Liver (tissue), 9 donors: Measurements from ENCODE around the gene TMEM254. TPM values are rescaled to one million over a fixed set of nuclear protein-coding genes. Genes with fewer than 3 reads are reported as not detected.
"Not testable (repeated sequence)": the region's sequence is repeated elsewhere in the genome, so short reads cannot be mapped to it uniquely, and the experiment has no call there.

Experiments used
- DNase-seq: peaks from one replicate; pipeline ENCODE4 v3.0.0-alpha.2; 2017; ENCODE audit warnings: low spot score
- H3K27ac ChIP-seq, 2 donors: one replicate each; pipeline ENCODE4 v1.7.0; 2013; ENCODE audit warnings: inconsistent platforms in 2 of 2, low read length in 2 of 2, control low read depth in 1 of 2, low read depth in 1 of 2, mild to moderate bottlenecking in 1 of 2
- H3K27me3 ChIP-seq, 4 donors: one replicate each; pipeline versions ENCODE4 v1.6.1 to v1.7.0; 2013; ENCODE audit warnings: low read length in 3 of 4, inconsistent platforms in 1 of 4, mild to moderate bottlenecking in 1 of 4, moderate library complexity in 1 of 4; ENCODE audit not compliant: control insufficient read depth in 4 of 4, insufficient read depth in 4 of 4
- H3K36me3 ChIP-seq, 4 donors: one replicate each; pipeline versions ENCODE4 v1.6.1 to v1.7.0; 2013; ENCODE audit warnings: low read length in 3 of 4, mild to moderate bottlenecking in 3 of 4, low read depth in 1 of 4, moderate library complexity in 1 of 4; ENCODE audit not compliant: control insufficient read depth in 4 of 4, insufficient read depth in 3 of 4
- H3K4me1 ChIP-seq, 4 donors: one replicate each; pipeline versions ENCODE4 v1.6.1 to v1.7.0; 2013; ENCODE audit warnings: low read length in 3 of 4, mild to moderate bottlenecking in 3 of 4, moderate library complexity in 1 of 4; ENCODE audit not compliant: control insufficient read depth in 4 of 4, insufficient read depth in 4 of 4
- H3K4me3 ChIP-seq, 3 donors: one replicate each; pipeline versions ENCODE4 v1.6.1 to v1.7.0; 2013; ENCODE audit warnings: low read length in 3 of 3, control low read depth in 1 of 3, low read depth in 1 of 3, mild to moderate bottlenecking in 1 of 3
- H3K9ac ChIP-seq, 2 donors: one replicate each; pipeline ENCODE4 v1.7.0; 2013; ENCODE audit warnings: low read length in 2 of 2, mild to moderate bottlenecking in 2 of 2, moderate library complexity in 2 of 2, control low read depth in 1 of 2, low read depth in 1 of 2
- H3K9me3 ChIP-seq, 4 donors: one replicate each; pipeline versions ENCODE4 v1.6.1 to v1.7.0; 2013; ENCODE audit warnings: low read length in 3 of 4; ENCODE audit not compliant: control insufficient read depth in 4 of 4
- ATF3 ChIP-seq: IDR thresholded peaks from 2 replicates; pipeline ENCODE4 v1.6.1; 2016; ENCODE audit warnings: antibody characterized with exemption
- CTCF ChIP-seq: fragments of 150-350 bp; IDR thresholded peaks from 2 replicates; pipeline ENCODE4 v1.5.1; 2017; ENCODE audit warnings: improper control_type of control experiment, low read depth, low read length; ENCODE audit not compliant: missing input control
- FOXA1 ChIP-seq: IDR thresholded peaks from 2 replicates; pipeline ENCODE4 v1.6.1; 2016; ENCODE audit warnings: antibody characterized with exemption
- FOXA2 ChIP-seq: IDR thresholded peaks from 2 replicates; pipeline ENCODE4 v1.6.1; 2016; ENCODE audit warnings: antibody characterized with exemption
- GABPA ChIP-seq, 2 donors: IDR thresholded peaks in 1 of 2; conservative IDR thresholded peaks in 1 of 2; 2 replicates each; pipeline ENCODE4 v1.6.1; 2016; ENCODE audit warnings: antibody characterized with exemption in 2 of 2, mild to moderate bottlenecking in 1 of 2, moderate library complexity in 1 of 2
- HNF4A ChIP-seq, 2 donors: conservative IDR thresholded peaks; 2 replicates each; pipeline ENCODE4 v1.6.1; 2016; ENCODE audit warnings: antibody characterized with exemption in 2 of 2, mild to moderate bottlenecking in 2 of 2
- HNF4G ChIP-seq: IDR thresholded peaks from 2 replicates; pipeline ENCODE4 v1.6.1; 2016; ENCODE audit warnings: antibody characterized with exemption
- JUND ChIP-seq, 2 donors: IDR thresholded peaks; 2 replicates each; pipeline ENCODE4 v1.6.1; 2016; ENCODE audit warnings: antibody characterized with exemption in 2 of 2
- MAX ChIP-seq: IDR thresholded peaks from 2 replicates; pipeline ENCODE4 v1.6.1; 2016; ENCODE audit warnings: antibody characterized with exemption
- NR2F2 ChIP-seq: IDR thresholded peaks from 2 replicates; pipeline ENCODE4 v1.6.1; 2016; ENCODE audit warnings: antibody characterized with exemption
- RAD21 ChIP-seq, 2 donors: IDR thresholded peaks; 2 replicates each; pipeline ENCODE4 v1.6.1; 2016; ENCODE audit warnings: antibody characterized with exemption in 2 of 2, mild to moderate bottlenecking in 2 of 2
- REST ChIP-seq: IDR thresholded peaks from 2 replicates; pipeline ENCODE4 v1.6.1; 2016; ENCODE audit warnings: antibody characterized with exemption, mild to moderate bottlenecking
- RXRA ChIP-seq, 2 donors: IDR thresholded peaks; 2 replicates each; pipeline ENCODE4 v1.6.1; 2017 to 2018; ENCODE audit warnings: antibody characterized with exemption in 2 of 2, mild to moderate bottlenecking in 1 of 2
- TAF1 ChIP-seq: conservative IDR thresholded peaks from 2 replicates; pipeline ENCODE4 v1.6.1; 2016; ENCODE audit warnings: antibody characterized with exemption, mild to moderate bottlenecking
- YY1 ChIP-seq: IDR thresholded peaks from 2 replicates; pipeline ENCODE4 v1.6.1; 2016; ENCODE audit warnings: antibody characterized with exemption, mild to moderate bottlenecking
- WGBS: extraction: QIAGEN DNeasy Blood & Tissue Kit; methylation state at CpG from one replicate; pipeline ENCODE4 v1.1.7; 2013; 5-methylcytosine and 5-hydroxymethylcytosine counted together
- polyA plus RNA-seq, 2 donors: library from polyadenylated mRNA; stranded (reverse) in 1 of 2; unstranded in 1 of 2; fragments of 200-250 nt in 1 of 2; fragments of >200 nt in 1 of 2; fragmentation: Nextera tagmentation in 1 of 2; extraction: Ambion mirVana in 1 of 2; gene quantifications; one replicate each; pipeline versions ENCODE4 v1.2.1 to v1.2.3, GENCODE V29; 2013 to 2015
- total RNA-seq, 2 donors: library from RNA; depleted of rRNA; stranded (reverse); fragments of >200 nt; gene quantifications; one replicate each; pipeline ENCODE4 v1.2.3, GENCODE V29; 2014
- TF ChIP-seq, protein P1 (sequence below): IDR thresholded peaks from 2 replicates; pipeline ENCODE4 v1.6.1; 2016; ENCODE audit warnings: antibody characterized with exemption
- donor health status: healthy.
- donor health status: healthy.
- donor health status: healthy.
- donor health status: healthy.
- donor health status: healthy.

Gene TMEM254
- total and polyA plus RNA-seq, 4 donors: 10.0 to 33.2 (median 20.7) TPM

DNA sequence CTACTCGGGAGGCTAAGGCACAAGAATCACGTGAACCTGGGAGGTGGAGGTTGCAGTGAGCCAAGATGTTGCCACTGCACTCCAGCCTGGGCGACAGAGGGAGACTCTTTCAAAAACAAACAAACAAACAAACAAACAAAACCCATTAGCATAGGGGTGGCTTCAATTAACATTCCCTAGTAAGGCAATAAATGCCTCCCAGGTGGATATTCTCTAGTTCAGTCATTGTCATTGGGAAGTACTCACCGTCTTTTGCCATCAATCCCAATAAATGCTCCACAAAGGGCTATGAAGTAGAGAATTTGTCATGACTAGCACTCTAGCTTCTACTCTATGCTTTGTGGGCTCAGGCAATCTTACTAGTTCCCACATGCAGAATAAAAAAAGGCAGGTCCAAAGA, 11.7 kb upstream of the TMEM254 start:
- Histone ChIP-seq H3K9ac (no peak overlapping the region), H3K27ac (no peak overlapping the region), H3K27me3 (no peaks in the 10 kb centered on the region), H3K36me3 (no peaks in the 10 kb centered on the region), H3K4me1 (no peaks in the 10 kb centered on the region), H3K9me3 (no peaks in the 10 kb centered on the region), H3K4me3 (no peak overlapping the region)
- TF ChIP-seq HNF4A (conservative IDR thresholded peaks at IDR 0.05): no peak
- no peak for TF ChIP-seq MAX
- TF ChIP-seq YY1: no peak
- no peak for TF ChIP-seq HNF4G
- TF ChIP-seq NR2F2: no peak
- no peak for TF ChIP-seq FOXA1
- no peak for TF ChIP-seq RXRA (IDR thresholded peaks at IDR 0.05)
- TF ChIP-seq GABPA (IDR thresholded peaks at IDR 0.05 in 1 of 2, conservative IDR thresholded peaks at IDR 0.05 in 1 of 2): no peak
- TF ChIP-seq, protein P1, sequence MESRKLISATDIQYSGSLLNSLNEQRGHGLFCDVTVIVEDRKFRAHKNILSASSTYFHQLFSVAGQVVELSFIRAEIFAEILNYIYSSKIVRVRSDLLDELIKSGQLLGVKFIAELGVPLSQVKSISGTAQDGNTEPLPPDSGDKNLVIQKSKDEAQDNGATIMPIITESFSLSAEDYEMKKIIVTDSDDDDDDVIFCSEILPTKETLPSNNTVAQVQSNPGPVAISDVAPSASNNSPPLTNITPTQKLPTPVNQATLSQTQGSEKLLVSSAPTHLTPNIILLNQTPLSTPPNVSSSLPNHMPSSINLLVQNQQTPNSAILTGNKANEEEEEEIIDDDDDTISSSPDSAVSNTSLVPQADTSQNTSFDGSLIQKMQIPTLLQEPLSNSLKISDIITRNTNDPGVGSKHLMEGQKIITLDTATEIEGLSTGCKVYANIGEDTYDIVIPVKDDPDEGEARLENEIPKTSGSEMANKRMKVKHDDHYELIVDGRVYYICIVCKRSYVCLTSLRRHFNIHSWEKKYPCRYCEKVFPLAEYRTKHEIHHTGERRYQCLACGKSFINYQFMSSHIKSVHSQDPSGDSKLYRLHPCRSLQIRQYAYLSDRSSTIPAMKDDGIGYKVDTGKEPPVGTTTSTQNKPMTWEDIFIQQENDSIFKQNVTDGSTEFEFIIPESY: no peak
- TF ChIP-seq ATF3: no peak
- WGBS: 94% methylated on average over 4 of the region's 4 CpGs
- DNase-seq: no peak

GRCh38 chr10:80067821-80068220, 10.6 kb upstream of the TMEM254 start:
- H3K4me1 ChIP-seq, H3K27ac ChIP-seq, H3K36me3 ChIP-seq, DNase-seq, H3K9ac ChIP-seq, H3K4me3 ChIP-seq, H3K27me3 ChIP-seq, H3K9me3 ChIP-seq: not testable (repeated sequence)

DNA sequence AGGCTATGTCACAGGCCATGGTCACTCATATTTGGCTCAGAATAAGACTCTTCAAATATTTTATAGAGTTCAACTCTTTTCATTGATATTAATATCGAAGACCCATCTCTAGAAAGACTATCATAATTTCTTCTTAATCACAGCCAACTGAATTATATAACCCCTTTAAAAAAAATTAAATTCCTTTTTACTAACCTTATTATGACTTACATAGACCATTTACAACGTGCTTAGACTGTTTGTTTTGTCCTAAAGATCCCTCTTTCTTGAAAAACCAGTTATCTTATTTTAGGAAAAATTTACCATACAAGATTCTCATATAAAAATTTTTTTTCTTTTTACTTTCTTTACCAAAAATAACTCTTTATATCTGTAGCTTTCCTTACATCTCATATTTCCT, 10.2 kb upstream of the TMEM254 start:
- Histone ChIP-seq H3K9me3 (no peaks in the 10 kb centered on the region), H3K9ac (no peak overlapping the region)
- WGBS: 72% methylated on average over 2 of the region's 2 CpGs

More for the DNA sequence above, 10.2 kb upstream of the TMEM254 start:
- Histone ChIP-seq H3K27me3 (no peaks in the 10 kb centered on the region), H3K4me3 (no peak overlapping the region), H3K4me1 (no peaks in the 10 kb centered on the region), H3K27ac (no peak overlapping the region), H3K36me3 (no peaks in the 10 kb centered on the region)
- TF ChIP-seq HNF4A (conservative IDR thresholded peaks at IDR 0.05) (no peak), TAF1 (no peak), REST (no peak), CTCF (no peak), GABPA (IDR thresholded peaks at IDR 0.05 in 1 of 2, conservative IDR thresholded peaks at IDR 0.05 in 1 of 2) (no peak), JUND (IDR thresholded peaks at IDR 0.05) (no peak), YY1 (no peak), MAX (no peak), FOXA2 (no peak), RXRA (IDR thresholded peaks at IDR 0.05) (no peak), NR2F2 (no peak), RAD21 (IDR thresholded peaks at IDR 0.05) (no peak)
- no peak for DNase-seq
